CMK (cell line): ENCODE results near the gene IDI2.

Experiments
- DNase-seq: peaks from one replicate; pipeline ENCODE4 v3.0.0-alpha.2; 2010; ENCODE audit warnings: low read depth

Gene IDI2

DNA sequence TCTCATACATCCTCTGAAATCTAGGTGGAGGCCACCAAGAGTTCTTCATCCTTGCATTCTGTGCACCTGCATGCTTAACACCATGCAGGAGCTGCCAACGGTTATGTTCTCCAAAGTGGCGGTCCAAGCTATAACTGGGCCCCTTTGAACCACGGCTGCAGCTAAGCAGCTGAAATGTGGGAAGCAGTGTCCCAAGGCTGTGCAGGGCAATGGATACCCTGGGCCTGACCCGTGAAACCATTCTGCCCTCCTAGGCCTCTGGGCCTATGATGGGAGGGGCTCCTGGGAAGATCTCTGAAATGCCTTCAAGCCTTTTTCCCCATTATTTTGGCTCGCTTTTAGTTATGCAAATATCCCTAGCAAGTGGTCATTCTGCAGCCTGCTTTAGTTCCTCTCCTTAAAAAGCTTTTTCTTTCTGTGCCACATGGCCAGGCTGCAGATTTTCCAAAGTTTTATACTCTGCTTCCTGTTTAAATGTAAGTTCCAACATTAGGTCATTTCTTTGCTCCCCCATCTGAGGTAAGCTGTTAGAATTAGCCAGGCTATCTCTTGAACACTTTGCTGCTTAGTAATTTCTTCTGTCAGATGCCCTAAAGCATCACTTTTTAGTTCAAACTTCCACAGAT is 45.1 kb downstream of the IDI2 start:
- no peak for DNase-seq

DNA sequence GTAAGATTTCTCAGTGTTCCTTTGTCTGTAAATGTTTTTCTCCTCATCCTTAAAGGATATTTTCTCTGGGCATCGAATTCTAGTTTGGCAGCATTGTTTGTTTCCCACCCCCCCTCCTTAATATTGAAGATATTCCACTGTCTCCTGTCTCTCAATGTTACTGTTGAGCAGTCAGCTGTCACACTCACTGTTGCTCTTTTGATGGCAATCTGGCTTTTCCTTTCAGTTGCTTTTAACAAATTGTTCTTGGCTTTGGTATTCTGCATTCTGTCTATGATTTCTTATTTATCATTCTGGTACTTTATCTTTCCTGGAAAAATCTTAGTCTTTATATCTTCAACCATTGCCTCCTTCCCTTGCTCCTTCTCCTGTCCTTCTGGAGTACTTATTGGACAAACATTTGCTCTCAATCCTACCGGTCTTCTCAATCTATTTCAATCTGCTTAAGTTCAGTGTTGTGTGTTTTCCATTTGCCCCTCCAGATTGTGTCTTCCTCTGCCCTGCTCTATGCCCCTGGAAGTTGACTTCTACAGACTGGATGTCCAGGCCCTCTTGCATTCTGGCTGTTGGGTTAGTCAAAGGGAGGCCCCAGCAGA is 46.7 kb downstream of the IDI2 start:
- DNase-seq: no peak

DNA sequence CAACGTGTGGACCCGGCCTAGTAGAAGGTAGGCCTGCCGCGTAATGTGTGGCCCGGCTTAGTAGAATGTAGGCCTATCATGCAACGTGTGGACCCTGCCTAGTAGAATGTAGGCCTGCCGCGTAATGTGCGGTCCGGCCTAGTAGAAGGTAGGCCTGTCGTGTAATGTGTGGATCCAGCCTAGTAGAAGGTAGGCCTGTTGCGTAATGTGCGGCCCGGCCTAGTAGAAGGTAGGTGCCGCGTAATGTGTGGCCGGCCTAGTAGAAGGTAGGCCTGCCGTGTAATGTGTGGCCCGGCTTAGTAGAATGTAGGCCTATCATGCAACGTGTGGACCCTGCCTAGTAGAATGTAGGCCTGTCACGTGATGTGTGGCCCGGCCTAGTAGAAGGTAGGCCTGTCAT is 49.3 kb downstream of the IDI2 start:
- no peak for DNase-seq

DNA sequence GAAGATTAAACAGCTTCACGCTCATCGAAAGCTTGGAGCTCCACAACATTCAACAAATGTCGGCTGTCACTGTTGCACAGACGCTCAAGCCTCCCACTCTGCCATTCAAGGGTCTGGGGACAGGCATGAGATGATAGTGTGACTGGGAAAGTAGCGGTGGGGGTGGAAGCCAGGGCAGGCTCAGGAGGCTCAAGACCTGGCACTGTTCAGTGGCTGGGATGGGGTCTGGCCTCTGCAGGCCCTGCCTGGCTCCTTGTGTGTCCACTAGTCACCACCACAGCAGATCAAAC is 50.9 kb downstream of the IDI2 start:
- DNase-seq: no peak

DNA sequence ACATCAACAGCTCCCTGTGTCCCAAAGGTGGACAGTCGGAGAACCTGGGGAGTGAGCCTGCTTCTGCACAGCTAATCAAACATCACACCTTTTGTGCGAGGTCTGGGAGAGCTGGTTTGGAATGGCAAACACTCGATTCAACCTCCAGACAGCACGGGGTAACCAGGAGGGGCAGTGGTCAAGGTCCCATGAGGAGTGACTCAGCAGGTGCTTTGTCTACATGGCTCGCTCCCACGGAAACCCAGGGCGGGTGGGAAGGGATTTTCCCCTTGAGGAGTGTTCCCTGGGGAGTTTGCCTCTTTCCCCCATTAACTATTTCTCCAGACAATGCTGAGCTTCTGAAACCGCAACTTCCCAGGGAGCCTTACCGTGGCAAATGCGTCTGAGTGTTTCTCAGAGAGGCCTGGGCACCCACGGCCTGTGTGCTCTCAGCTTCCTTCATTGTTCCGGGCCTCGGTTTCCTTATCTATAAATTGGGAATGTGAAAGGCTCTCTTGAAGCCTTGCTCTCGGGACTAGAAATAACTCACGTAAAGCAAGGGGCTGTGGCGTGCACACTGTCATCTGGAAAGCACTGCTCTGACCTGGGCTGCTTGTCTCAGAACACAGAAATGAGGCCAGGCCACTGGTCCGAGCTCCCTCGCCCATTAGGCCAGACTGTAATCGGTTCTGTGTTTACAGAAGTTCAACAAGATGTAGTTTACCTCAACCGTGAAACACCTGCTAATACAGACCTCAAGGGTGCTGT is 51.4 kb downstream of the IDI2 start:
- DNase-seq: no peak

DNA sequence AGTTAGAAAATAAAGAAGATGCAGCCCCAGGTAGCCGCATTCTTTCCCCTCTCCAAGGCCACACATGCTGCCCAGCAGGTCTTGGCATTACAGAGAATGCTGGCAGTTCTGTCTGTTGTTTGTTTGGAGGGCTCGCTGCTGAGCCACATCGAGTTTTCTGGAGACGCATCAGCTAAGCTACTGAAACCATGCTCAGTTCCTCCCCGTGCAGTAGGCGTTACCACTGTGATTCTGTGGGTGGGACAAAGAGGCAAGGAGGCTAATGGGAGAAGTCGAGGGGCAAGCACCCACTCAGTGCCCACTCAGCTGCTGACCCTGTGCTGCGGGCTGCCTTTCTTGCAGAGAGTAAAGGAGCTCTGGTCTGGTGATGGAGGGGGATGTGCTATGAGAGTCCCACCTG is 52.9 kb downstream of the IDI2 start:
- no peak for DNase-seq

DNA sequence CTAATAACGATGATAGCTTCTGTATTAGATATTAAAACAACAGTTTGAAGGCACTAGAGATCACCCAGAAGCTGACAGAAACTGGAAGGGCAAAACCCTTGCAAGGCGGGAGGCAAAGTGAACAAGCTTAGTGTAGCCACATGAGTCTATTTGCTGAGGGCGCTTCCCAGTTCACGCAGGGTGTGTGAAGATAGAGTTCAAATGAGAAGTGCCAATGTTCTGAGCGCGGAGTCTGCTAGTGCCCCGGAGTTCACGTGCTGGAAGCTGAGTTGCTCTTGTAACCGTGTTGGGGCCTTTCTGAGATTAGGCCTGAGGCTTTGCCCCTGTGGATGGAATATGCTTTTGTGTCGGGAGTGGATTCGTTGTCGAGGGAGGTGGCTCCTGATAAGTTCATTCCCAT is 54.0 kb downstream of the IDI2 start:
- DNase-seq: no peak

DNA sequence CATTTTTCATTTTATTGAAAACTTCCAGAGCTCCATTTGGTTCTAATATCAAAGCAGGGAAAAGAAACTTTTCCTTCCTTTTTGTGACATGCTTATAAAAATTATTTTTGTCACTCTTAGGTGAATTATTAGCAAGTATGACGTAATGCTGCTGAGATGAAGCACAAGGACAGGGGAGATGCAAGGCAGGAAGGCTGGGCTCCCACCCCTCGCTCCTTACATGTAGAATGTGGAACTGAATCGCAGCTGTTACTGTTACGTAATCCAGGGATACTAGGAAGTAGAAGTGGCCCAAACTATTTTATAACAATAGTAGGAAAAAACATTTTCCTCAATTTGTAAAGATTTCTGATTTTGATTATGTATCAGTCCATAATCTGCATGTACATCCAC is 54.5 kb downstream of the IDI2 start:
- DNase-seq: no peak

DNA sequence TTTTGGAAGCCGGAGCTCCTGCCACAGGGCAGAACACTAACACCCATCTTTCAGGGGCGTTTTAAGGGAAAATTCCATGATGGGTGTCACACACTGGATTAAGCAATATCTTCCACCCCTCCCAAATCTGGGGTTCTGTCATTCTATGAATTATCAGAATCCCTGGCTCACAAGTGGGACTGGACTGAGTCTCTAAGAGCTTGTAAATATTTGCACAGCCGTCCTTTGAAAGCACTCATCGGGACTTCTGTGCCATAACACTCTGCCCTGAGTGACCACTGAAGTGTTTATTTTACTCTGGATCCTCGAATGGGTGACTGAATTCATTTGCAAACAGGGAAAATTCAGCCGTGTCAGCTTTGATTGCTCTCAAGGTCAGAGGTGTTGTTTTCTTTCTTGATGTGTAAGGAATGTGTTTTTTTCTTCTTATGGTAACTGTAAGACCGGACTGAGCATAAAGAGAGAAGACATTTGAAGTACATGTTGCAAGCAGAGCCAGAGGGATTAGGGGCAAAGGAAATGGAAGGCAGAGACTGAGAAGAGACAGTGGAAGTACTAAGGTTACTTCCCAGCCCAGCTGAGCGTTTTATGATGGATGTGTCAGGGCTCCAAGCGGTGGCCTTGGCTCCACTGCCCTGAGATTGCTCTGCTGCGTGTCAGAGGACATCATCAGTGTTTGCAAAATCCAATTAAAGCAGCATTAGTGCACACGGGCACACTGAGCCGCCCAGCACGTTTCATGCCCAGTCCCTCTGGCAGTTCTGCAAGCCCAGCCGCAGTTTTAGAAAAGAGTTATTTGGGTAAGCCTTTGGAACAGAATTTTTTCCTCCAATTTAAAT is 55.1 kb downstream of the IDI2 start:
- no peak for DNase-seq

DNA sequence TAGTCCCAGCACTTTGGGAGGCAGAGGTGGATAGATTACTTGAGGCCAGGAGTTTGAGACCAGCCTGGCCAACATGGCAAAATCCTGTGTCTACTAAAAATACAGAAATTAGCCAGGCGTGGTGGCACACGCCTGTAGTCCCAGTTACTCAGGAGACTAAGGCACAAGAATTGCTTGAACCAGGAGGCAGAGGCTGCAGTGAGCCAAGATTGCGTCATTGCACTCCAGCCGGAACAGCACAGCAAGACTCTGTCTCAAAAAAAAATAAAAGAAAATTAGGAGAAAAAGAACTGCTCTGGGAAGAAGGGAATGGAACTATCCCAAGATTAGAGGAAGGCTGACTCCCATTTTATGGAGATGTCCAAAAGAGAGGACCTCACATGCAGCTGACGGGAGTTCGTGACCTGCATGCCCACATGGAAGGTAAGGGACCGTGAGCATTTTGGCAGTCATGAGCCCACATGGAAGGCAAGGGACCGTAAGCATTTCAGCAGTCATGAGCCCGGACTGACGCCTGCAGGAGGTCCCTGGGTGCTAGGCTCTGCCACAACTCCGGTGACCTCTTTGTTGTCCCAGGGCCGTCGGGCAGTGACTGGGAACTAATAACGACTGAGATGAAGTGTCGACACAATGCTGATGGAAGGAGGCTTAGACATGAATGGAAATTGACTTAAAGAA is 56.0 kb downstream of the IDI2 start:
- DNase-seq: no peak
